Esophagus squamous epithelium (tissue), 4 donors: Measurements from ENCODE around the gene HOXC9.

Source experiments
- POLR2A ChIP-seq, 4 donors: fragments of 450-650 bp; IDR thresholded peaks; one replicate each; pipeline ENCODE4 v1.6.1; 2017; ENCODE audit warnings: antibody characterized with exemption in 4 of 4, mild to moderate bottlenecking in 4 of 4, moderate library complexity in 3 of 4
- TF ChIP-seq, protein P1 (sequence below), 6 experiments: fragments of 450-650 bp in 4 of 6; fragments of 200-600 bp in 2 of 6; sonication (generic) in 2 of 6; IDR thresholded peaks; one replicate each; pipeline ENCODE4 v1.5.1; 2016 to 2019; ENCODE audit warnings: antibody characterized with exemption in 6 of 6, mild to moderate bottlenecking in 4 of 6, moderate library complexity in 4 of 6

GRCh38 chr12:54002915-54003389, 3.0 kb downstream of the HOXC9 start:
- TF ChIP-seq POLR2A (IDR thresholded peaks at IDR 0.05): no peak
- TF ChIP-seq, protein P1, sequence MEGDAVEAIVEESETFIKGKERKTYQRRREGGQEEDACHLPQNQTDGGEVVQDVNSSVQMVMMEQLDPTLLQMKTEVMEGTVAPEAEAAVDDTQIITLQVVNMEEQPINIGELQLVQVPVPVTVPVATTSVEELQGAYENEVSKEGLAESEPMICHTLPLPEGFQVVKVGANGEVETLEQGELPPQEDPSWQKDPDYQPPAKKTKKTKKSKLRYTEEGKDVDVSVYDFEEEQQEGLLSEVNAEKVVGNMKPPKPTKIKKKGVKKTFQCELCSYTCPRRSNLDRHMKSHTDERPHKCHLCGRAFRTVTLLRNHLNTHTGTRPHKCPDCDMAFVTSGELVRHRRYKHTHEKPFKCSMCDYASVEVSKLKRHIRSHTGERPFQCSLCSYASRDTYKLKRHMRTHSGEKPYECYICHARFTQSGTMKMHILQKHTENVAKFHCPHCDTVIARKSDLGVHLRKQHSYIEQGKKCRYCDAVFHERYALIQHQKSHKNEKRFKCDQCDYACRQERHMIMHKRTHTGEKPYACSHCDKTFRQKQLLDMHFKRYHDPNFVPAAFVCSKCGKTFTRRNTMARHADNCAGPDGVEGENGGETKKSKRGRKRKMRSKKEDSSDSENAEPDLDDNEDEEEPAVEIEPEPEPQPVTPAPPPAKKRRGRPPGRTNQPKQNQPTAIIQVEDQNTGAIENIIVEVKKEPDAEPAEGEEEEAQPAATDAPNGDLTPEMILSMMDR (IDR thresholded peaks at IDR 0.05): no peak
